HG02943 (cell line): Measurements from ENCODE around the gene ALDH1L1.

Source experiments
- ATAC-seq: cut with Tn5 transposase; IDR thresholded peaks from one replicate; pipeline ENCODE4 v1.9.1; 2021; ENCODE audit warnings: mild to moderate bottlenecking, low read depth, moderate library complexity; ENCODE audit not compliant: unreplicated experiment

Gene ALDH1L1

GRCh38 chr3:126124148-126124868 lies 56.1 kb downstream of the ALDH1L1 start:
- no peak for ATAC-seq

- no peak for ATAC-seq
These were observed 58.8 kb downstream of the ALDH1L1 start for GRCh38 chr3:126121632-126122031.

- no peak for ATAC-seq
These were observed 59.3 kb downstream of the ALDH1L1 start for GRCh38 chr3:126121074-126121473.

GRCh38 chr3:126119976-126120375 lies 60.4 kb downstream of the ALDH1L1 start:
- no peak for ATAC-seq

GRCh38 chr3:126119008-126119675 lies 61.2 kb downstream of the ALDH1L1 start:
- ATAC-seq: no peak

- no peak for ATAC-seq
These were observed 61.8 kb downstream of the ALDH1L1 start for GRCh38 chr3:126118591-126118990.

- no peak for ATAC-seq
These were observed 62.6 kb downstream of the ALDH1L1 start for GRCh38 chr3:126117786-126118185.

GRCh38 chr3:126117212-126117611 lies 63.2 kb downstream of the ALDH1L1 start:
- ATAC-seq: no peak

- ATAC-seq: no peak
These were observed 63.9 kb downstream of the ALDH1L1 start for GRCh38 chr3:126116526-126116925.

- ATAC-seq: no peak
These were observed 65.7 kb downstream of the ALDH1L1 start for GRCh38 chr3:126114443-126115386.

GRCh38 chr3:126113733-126114442 lies 66.5 kb downstream of the ALDH1L1 start:
- ATAC-seq: no peak

GRCh38 chr3:126113238-126113555 lies 67.2 kb downstream of the ALDH1L1 start:
- ATAC-seq: no peak

- no peak for ATAC-seq
These were observed 67.7 kb downstream of the ALDH1L1 start for GRCh38 chr3:126112531-126113237.

- ATAC-seq: no peak
These were observed 68.6 kb downstream of the ALDH1L1 start for GRCh38 chr3:126111566-126112475.

- ATAC-seq: no peak
These were observed 69.2 kb downstream of the ALDH1L1 start for GRCh38 chr3:126111126-126111551.

GRCh38 chr3:126110431-126111125 lies 69.8 kb downstream of the ALDH1L1 start:
- no peak for ATAC-seq

- ATAC-seq: no peak
These were observed 70.5 kb downstream of the ALDH1L1 start for GRCh38 chr3:126109880-126110235.

- no peak for ATAC-seq
These were observed 71.1 kb downstream of the ALDH1L1 start for GRCh38 chr3:126109146-126109879.
